ENCODE results near the gene UPF2.

GRCh38 chr10:11878776-11879175 is 163.8 kb downstream of the UPF2 start:
- TF ChIP-seq CTCF (IDR thresholded peaks at IDR 0.05) (no peak), POLR2A (IDR thresholded peaks at IDR 0.05) (no peak), POLR2AphosphoS5 (IDR thresholded peaks at IDR 0.05; ENCODE audit: insufficient read depth in 1 of 2, low read depth in 1 of 2) (no peak)
